HG02763 (cell line): ENCODE results near the gene PDZRN3.
"Not testable (repeated sequence)": the region's sequence is repeated elsewhere in the genome, so short reads cannot be mapped to it uniquely, and the experiment has no call there.

Experiments
- ATAC-seq: cut with Tn5 transposase; IDR thresholded peaks from one replicate; pipeline ENCODE4 v1.9.1; 2021; ENCODE audit warnings: mild to moderate bottlenecking, moderate library complexity; ENCODE audit not compliant: unreplicated experiment

The PDZRN3 gene

DNA sequence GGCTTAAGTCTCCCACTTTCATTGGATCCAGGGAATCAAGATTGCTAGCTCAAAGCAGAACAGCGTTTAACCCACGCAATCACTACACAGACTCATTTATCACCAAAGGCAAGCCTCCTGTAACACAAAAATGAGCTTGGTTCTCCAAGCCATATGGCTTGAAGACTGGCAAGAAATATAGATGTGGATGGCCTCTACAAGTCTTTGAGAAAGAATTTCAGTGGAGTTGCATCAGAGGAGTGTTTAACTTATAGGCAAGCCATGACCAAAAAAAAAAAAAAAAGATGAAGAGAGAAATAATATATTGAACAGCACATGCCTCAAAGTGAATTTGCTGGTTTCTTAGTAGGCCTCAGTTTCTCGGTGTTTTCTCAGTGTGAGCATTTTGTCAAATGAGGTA, 27.3 kb downstream of the PDZRN3 start:
- ATAC-seq = no peak

- no peak for ATAC-seq
These were observed 32.3 kb downstream of the PDZRN3 start for GRCh38 chr3:73592154-73593144.

DNA sequence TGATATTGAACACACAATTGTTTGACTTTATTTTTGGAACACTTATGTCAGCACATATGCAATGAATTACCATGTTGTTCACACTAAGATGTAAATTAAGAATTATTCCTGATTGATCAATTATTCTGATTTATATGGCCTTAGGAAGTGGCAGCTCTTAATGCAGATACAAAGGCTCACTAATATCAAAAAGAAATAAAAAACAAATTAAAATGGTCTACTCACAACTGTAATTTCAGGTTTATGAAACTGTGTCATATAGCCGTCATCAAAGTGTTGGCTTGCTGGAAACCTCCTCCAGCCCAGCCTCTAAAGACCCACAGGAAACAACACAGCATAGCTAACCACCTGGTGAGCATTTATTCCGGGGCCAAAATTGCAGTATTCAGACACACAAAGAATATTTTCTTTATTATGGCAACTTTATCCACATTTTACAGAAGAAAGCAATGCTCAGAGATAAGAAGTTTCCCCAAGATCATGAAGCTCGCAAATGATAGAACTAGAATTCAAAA, 33.4 kb downstream of the PDZRN3 start:
- ATAC-seq = no peak

- no peak for ATAC-seq
These were observed 38.1 kb downstream of the PDZRN3 start for GRCh38 chr3:73586628-73587027.

- no peak for ATAC-seq
These were observed 38.6 kb downstream of the PDZRN3 start for GRCh38 chr3:73586190-73586589.

DNA sequence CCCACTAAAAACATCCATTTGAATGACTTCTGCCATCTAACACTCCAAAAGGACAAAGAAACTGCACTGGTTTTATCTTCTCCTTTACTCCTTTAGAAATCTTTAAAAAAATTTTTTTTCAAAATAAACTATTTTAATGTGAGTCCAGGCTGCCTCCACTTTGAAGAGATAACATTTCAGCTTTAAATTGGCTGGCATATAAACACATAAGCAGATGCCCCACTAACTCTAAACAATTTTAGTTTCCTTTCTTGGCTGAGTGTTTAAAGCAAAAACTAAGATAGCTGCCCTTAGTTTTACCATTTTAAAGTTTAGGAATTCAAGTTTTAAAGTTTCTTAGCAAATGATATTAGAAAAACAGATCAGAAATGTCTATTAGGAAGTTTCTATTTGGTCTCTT, 39.9 kb downstream of the PDZRN3 start:
- ATAC-seq = no peak

- ATAC-seq = no peak
These were observed 42.2 kb downstream of the PDZRN3 start for GRCh38 chr3:73582535-73582934.

GRCh38 chr3:73581134-73581846, 43.5 kb downstream of the PDZRN3 start:
- ATAC-seq = no peak

DNA sequence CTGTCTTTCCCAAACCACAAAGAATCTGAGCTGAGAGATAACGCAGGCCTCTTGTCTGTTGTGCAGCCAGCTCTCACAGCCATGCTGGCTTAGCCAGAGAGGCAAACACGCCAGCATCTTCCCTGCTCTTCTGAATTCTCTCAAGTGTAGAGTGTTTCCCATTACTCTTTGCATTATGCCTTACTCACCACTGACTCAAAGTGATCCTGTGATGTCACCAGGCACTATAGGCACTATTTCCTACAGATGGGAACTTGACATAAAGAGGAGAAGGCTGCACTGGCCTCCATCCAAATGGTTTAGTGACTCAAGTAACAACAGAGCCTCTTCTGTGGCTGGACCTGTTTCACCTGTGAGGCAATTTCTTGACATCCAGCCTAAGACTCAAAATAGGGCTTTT, 44.4 kb downstream of the PDZRN3 start:
- no peak for ATAC-seq

- no peak for ATAC-seq
These were observed 47.0 kb downstream of the PDZRN3 start for GRCh38 chr3:73577704-73578103.

- no peak for ATAC-seq
These were observed 47.7 kb downstream of the PDZRN3 start for GRCh38 chr3:73576999-73577461.

DNA sequence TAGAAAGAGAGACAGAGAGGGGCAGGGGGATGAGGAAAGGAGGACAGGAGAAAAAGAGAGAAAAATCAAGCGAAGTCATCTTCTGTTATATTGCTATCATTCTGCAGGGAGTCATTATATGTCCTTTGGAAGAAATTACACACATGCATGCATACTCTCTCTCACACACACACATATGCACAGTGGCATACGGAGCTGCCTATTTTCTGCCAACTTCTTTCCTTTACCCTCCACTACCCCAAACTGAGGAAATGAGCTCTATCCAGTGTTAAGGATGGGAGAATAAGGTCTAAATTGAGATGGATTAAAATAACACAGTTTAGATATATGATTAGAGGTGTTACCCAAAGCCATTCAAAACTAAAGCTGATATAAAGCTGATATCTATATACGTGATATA, 48.8 kb downstream of the PDZRN3 start:
- no peak for ATAC-seq

- no peak for ATAC-seq
These were observed 49.2 kb downstream of the PDZRN3 start for GRCh38 chr3:73575519-73575918.

DNA sequence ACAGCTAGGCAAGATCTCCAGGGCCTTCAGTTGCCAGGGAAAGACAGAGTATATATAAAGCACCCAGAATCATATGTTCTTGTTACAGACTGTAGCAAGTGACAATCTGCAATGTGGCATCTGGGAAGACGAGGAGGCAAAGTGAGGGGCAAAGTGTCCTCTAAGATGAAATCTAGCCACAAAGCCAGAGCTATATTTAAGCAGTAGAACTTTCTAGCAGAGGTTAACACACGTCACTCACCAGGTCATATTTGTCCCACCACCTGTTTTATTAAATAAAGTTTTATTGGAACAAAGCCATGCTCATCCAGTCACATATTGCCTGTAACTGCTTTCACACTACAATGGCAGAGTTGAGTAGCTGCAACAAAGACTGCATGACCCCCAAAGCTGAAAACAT, 51.5 kb downstream of the PDZRN3 start:
- no peak for ATAC-seq

DNA sequence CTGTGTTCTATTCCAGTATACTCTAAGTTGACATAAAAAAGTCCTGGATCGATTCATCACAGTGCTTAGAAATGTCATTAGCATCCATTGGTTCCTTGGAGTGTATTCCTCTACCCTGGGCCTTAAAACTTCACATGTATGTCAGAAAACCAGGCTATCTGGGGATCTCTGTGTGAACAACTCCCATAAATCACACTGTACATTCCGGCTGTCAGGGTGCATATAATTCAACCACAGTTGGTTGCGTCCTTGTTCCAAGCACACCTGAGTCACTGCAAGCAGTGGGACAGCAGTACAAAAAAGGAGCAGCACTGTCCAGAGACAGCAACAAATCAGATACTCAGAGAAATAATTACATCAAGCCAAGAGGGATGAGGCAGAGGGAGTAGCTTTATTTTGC, 52.4 kb downstream of the PDZRN3 start:
- ATAC-seq = no peak

DNA sequence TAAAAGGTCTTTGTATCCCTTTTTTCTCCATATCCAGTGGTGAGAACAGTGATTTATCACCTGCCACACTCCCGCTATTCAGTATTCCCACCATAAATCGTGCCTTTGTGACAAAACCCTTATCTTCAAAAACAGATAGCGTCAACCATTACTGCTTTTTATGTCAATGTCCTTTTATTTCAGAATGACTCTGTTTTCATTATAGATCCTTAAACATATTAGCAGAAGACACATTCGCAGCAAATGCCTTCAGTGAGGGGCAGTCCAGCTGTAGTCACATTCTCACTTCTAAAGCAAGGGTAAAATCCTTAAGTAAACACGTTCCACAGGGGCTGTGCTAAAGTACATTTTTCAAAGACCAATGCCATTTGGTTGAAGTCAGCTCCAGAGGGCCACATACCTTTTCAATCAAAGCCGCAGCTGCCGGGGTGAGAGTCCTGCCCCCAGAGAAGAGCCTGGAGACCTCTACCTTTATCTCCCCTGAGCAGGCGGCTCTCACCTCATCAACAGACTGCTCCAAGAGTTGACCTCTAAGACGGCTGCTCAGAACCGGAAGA, 53.4 kb downstream of the PDZRN3 start:
- ATAC-seq = no peak

- ATAC-seq = no peak
These were observed 55.4 kb downstream of the PDZRN3 start for GRCh38 chr3:73569246-73569760.

DNA sequence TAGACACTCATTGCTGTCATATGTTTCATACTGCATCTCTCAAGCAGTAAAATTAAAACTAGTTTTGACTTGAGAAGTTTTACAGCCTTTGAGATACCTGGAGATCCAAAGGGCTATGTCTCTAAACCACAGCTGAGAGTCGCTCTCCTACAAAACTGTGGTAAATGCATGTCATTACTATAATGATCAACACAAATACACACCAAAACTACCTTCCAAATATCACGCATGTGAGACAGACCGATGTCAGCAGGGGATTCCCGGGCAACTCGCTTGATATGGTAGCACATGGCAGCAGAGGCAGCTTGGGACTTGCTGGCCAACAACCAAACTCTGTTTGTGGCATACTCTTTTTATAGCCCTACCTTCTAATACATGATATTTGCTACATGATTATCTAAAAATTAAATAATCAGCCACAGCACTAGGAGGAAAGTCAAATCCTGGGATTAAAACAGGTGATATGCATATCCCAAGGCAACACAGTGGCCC, 56.3 kb downstream of the PDZRN3 start:
- ATAC-seq = no peak

DNA sequence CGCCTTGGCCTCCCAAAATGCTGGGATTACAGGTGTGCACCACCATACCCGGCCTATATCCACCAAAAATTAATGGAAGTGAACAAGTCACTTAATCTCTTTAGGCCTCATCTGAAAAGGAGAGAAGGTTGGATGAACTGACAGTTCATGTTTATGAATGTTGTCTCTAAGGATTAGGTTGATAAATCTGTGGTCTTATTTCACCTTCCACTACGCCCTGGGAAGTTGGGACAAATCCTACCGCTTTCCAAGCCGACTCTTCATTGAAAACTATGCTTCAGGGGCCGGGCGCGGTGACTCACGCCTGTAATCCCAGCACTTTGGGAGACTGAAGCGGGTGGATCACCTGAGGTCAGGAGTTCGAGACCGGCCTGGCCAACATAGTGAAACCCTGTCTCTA, 59.4 kb downstream of the PDZRN3 start:
- ATAC-seq = not testable (repeated sequence)

DNA sequence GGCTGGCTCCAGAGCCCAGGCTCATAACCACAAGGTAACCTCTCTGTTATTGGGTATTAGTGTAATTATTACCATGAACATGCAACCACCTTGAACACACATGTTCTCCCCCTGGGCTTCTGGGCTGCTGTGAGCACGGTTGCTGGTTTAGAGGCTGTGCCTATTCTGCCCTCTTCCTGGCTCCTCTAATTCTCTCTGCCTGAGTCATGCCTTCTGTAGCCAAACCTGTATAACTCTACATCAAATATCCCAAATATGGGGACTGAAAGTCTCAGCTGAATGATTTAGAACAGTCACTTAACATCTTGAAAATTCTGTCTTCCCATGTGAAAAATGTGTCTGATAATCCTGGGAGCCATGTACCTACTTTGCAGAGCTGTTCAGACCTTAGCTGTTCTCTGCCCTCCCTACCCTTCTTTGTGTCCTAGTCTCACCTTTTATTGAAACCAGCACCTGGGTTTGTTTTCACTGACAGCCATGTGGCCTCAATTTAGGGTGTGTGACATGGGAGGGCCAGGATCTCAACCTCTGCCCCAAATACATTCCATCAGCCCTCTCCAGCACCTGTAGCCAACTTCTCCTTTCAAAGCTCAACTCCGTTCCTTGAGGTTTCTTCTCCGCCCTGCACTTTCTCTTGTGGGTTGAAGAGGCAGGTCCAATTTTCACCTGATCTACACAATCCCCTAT, 60.7 kb downstream of the PDZRN3 start:
- ATAC-seq = no peak
